Naive thymus-derived CD4-positive, alpha-beta T cell (primary cell): ENCODE measurements around the gene ARAP3. TPM values are rescaled to one million over a fixed set of nuclear protein-coding genes. Genes with fewer than 3 reads are reported as not detected.

ENCODE experiments used
- ATAC-seq: fragments of 150-1000 bp; cut with Tn5 transposase; 2 replicates; pipeline ENCODE4 v1.10.0; 2021; ENCODE audit warnings: mild to moderate bottlenecking, moderate library complexity
- CTCF ChIA-PET: fragments of 350-600 bp; sonication (Branson Sonifier 250); formaldehyde crosslinking; loops from one replicate; lab custom pipeline; 2021; ENCODE audit warnings: antibody characterized with exemption; lab: Charles Lee
- POLR2A ChIA-PET: fragments of 350-600 bp; sonication (Branson Sonifier 250); formaldehyde crosslinking; loops from one replicate; lab custom pipeline; 2021; ENCODE audit warnings: antibody characterized with exemption, inconsistent platforms; lab: Charles Lee
- DNase-seq, 9 donors: peaks; one replicate each; pipeline versions ENCODE4 v3.0.0 to v3.0.0-alpha.2; 2020 to 2022; ENCODE audit warnings: mixed read lengths in 1 of 9
- H3K27ac ChIP-seq: one replicate; pipeline ENCODE4 v1.7.0; 2013; ENCODE audit warnings: mild to moderate bottlenecking, low read depth, low read length, moderate library complexity
- H3K27me3 ChIP-seq, 2 donors: one replicate each; pipeline ENCODE4 v1.7.0; 2013; ENCODE audit warnings: low read length in 2 of 2, mild to moderate bottlenecking in 2 of 2, moderate library complexity in 2 of 2; ENCODE audit not compliant: control insufficient read depth in 2 of 2, insufficient read depth in 2 of 2
- H3K36me3 ChIP-seq, 3 experiments: 1 replicate in 2 of 3; 2 replicates in 1 of 3; pipeline ENCODE4 v1.7.0; 2013; ENCODE audit warnings: low read length in 3 of 3, mild to moderate bottlenecking in 3 of 3, moderate library complexity in 1 of 3; ENCODE audit not compliant: insufficient read depth in 3 of 3, control insufficient read depth in 2 of 3
- H3K4me1 ChIP-seq, 2 donors: one replicate each; pipeline ENCODE4 v1.7.0; 2013; ENCODE audit warnings: low read length in 2 of 2, mild to moderate bottlenecking in 2 of 2, moderate library complexity in 1 of 2; ENCODE audit not compliant: control insufficient read depth in 2 of 2, insufficient read depth in 2 of 2
- H3K4me3 ChIP-seq: 2 replicates; pipeline ENCODE4 v1.7.0; 2013; ENCODE audit warnings: mild to moderate bottlenecking, low read length
- H3K9me3 ChIP-seq, 3 experiments: 1 replicate in 2 of 3; 2 replicates in 1 of 3; pipeline ENCODE4 v1.7.0; 2013; ENCODE audit warnings: low read length in 3 of 3; ENCODE audit not compliant: control insufficient read depth in 2 of 3
- H3K27ac Mint-ChIP-seq, 9 donors: one replicate each; pipeline ENCODE4 v1.8.0; 2020 to 2022; ENCODE audit warnings: mixed read lengths in 9 of 9, mild to moderate bottlenecking in 8 of 9, moderate library complexity in 5 of 9, inconsistent platforms in 2 of 9
- H3K27me3 Mint-ChIP-seq, 5 donors: one replicate each; pipeline ENCODE4 v1.8.0; 2021 to 2022; ENCODE audit warnings: mixed read lengths in 5 of 5, mild to moderate bottlenecking in 1 of 5
- H3K36me3 Mint-ChIP-seq, 5 donors: one replicate each; pipeline ENCODE4 v1.8.0; 2020 to 2022; ENCODE audit warnings: mixed read lengths in 5 of 5, mild to moderate bottlenecking in 3 of 5, inconsistent platforms in 1 of 5
- H3K4me1 Mint-ChIP-seq, 7 donors: one replicate each; pipeline ENCODE4 v1.8.0; 2020 to 2022; ENCODE audit warnings: mixed read lengths in 7 of 7, mild to moderate bottlenecking in 3 of 7, inconsistent platforms in 1 of 7
- H3K4me3 Mint-ChIP-seq, 10 donors: one replicate each; pipeline ENCODE4 v1.8.0; 2020 to 2022; ENCODE audit warnings: mild to moderate bottlenecking in 10 of 10, mixed read lengths in 10 of 10, moderate library complexity in 6 of 10, inconsistent platforms in 2 of 10
- H3K9me3 Mint-ChIP-seq, 11 donors: one replicate each; pipeline ENCODE4 v1.8.0; 2020 to 2022; ENCODE audit warnings: mixed read lengths in 11 of 11, mild to moderate bottlenecking in 4 of 11, inconsistent platforms in 1 of 11, moderate library complexity in 1 of 11
- intact Hi-C, 2 donors: fragments of 100-400 bp; cut with micrococcal nuclease; formaldehyde crosslinking; loops; one replicate each; pipeline ENCODE4 v1.15.1; 2023
- polyA plus RNA-seq, 2 donors: library from polyadenylated mRNA; unstranded; fragments of 300-500 nt; fragmentation: Illumina TruSeq; gene quantifications; one replicate each; pipeline ENCODE4 v1.2.3, GENCODE V29; 2021
- total RNA-seq, 6 experiments: library from RNA in 5 of 6; stranded (reverse) in 5 of 6; gene quantifications; 1 replicate in 5 of 6; 2 replicates in 1 of 6; pipeline ENCODE4 v1.2.3 and lab custom pipeline; 2021 to 2026

Gene ARAP3
- total and polyA plus RNA-seq, 7 experiments from 2014 or later: 1.0 to 15.3 (median 9.8) TPM; not detected in 2

DNA sequence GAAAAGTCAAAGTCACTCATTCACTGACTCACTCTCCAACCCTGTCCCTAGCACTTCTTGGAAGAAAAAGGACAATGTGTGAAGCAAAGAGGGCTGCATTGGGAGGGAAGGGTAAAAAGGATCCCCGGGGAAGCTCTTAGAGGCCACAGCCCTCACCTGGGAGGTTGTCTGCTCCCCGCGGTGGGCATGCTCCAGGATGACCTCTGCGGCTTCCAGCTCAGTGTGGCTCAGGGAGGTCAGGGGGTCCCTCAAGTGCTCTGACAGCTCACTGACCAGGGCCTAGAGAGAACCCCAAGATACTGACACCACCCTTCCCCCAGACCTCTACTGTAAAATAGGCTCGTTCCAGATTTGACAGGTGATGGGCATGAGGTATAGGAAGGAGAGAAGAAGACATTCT is 34.8 kb downstream of the ARAP3 start:
- Histone ChIP-seq H3K4me1 (peaks cover 14 to 17% of the 10 kb centered on the region in 2 donors), H3K4me3 (no peak overlapping the region), H3K36me3 (peaks cover 0 to 47% (median 17%) of the 10 kb centered on the region in 3 experiments), H3K27ac (no peak overlapping the region), H3K27me3 (no peaks in the 10 kb centered on the region), H3K9me3 (no peaks in the 10 kb centered on the region)
- no peaks in the 10 kb centered on the region for H3K27me3 Mint-ChIP-seq
- peaks cover 0 to 2% (median 0%) of the 10 kb centered on the region in 11 donors for H3K9me3 Mint-ChIP-seq
- H3K36me3 Mint-ChIP-seq: peaks cover 0 to 12% (median 7%) of the 10 kb centered on the region in 5 donors
- H3K27ac Mint-ChIP-seq: peak overlapping the region in 2 of 9 donors; percentile 1 to 42
- CTCF ChIA-PET: interaction anchor here (1.6 kb wide), 1 partner anchor 10 kb away, joined by 5 read pairs; the partner anchor contains the start of genes HDAC3 and RELL2
- H3K4me1 Mint-ChIP-seq: peaks cover 21 to 40% (median 36%) of the 10 kb centered on the region in 7 donors
- no peak overlapping the region for H3K4me3 Mint-ChIP-seq
- no peak for DNase-seq
- intact Hi-C loops: no loop called here
- no peak for ATAC-seq
- POLR2A ChIA-PET: interaction anchor here (3.3 kb wide), 1 partner anchor 10 kb away, joined by 24 read pairs; the partner anchor contains the start of genes HDAC3 and RELL2

- no peak for DNase-seq
- CTCF ChIA-PET: interaction anchor here (0.6 to 0.7 kb wide), 2 partner anchors 9 to 13 kb away, joined by 3 to 4 read pairs; partner anchors contain the start of genes HDAC3 and RELL2
- Mint-ChIP-seq H3K27ac (peak overlapping the region in 4 of 9 donors; percentile 8 to 57 (median 40)), H3K27me3 (no peaks in the 10 kb centered on the region), H3K9me3 (peaks cover 0 to 2% (median 0%) of the 10 kb centered on the region in 11 donors), H3K4me3 (no peak overlapping the region), H3K36me3 (peaks cover 0 to 13% (median 9%) of the 10 kb centered on the region in 5 donors), H3K4me1 (peaks cover 15 to 47% (median 25%) of the 10 kb centered on the region in 7 donors)
- H3K36me3 ChIP-seq: peaks cover 0 to 57% (median 17%) of the 10 kb centered on the region in 3 experiments
- no peak overlapping the region for H3K4me3 ChIP-seq
- H3K4me1 ChIP-seq: peaks cover 7 to 9% of the 10 kb centered on the region in 2 donors
- intact Hi-C loops: no loop called here
- no peaks in the 10 kb centered on the region for H3K9me3 ChIP-seq
- H3K27me3 ChIP-seq: no peaks in the 10 kb centered on the region
- POLR2A ChIA-PET: interaction anchor here (3.3 kb wide), 1 partner anchor 9 kb away, joined by 24 read pairs; the partner anchor contains the start of genes HDAC3 and RELL2
- no peak overlapping the region for H3K27ac ChIP-seq
- ATAC-seq: no peak
These were observed 36.0 kb downstream of the ARAP3 start for GRCh38 chr5:141646026-141646425.

DNA sequence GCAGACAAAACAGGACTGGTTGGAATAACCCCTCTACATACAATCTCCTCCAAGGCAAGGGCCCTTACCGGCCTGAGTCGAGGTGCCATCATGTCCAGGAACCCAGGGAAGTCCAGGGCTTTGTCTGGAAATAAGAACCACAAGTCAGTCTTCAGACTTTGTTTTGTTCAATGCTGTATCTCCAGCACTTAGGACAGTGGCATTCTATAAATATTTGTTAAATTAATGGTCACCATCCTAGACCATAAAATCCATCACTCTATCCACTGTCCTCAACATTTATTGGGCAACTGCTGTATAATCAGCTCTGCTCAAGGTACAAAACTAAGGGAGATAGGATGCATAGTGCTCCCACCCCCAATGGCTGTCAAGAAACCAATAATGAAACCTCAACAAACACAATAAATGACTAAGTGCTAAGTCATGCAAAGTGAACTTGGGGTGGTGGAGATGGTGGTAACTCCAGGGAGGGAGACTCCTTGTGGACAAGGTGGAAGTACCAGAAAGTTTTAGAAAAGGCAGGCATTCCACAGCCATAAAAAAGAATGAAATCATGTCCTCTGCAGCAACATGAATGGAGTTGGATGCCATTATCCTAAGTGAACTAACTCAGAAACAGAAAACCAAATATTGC is 40.3 kb downstream of the ARAP3 start:
- peaks cover 0 to 67% (median 9%) of the 10 kb centered on the region in 3 experiments for H3K36me3 ChIP-seq
- DNase-seq (no peak), ATAC-seq (no peak)
- ChIA-PET POLR2A (interaction anchor here (0.9 to 1.3 kb wide), 2 partner anchors 11 kb away, joined by 3 to 4 read pairs; no protein-coding TSS in a partner anchor), CTCF (interaction anchor here (0.9 kb wide), 1 partner anchor 42 kb away, joined by 4 read pairs; no protein-coding TSS in a partner anchor)
- intact Hi-C loops: no loop called here
- H3K4me1 Mint-ChIP-seq: peaks cover 8 to 36% (median 11%) of the 10 kb centered on the region in 7 donors
- H3K27me3 ChIP-seq: no peaks in the 10 kb centered on the region
- H3K4me3 Mint-ChIP-seq: no peak overlapping the region
- no peak overlapping the region for H3K27ac ChIP-seq
- no peaks in the 10 kb centered on the region for H3K9me3 ChIP-seq
- H3K27me3 Mint-ChIP-seq: no peaks in the 10 kb centered on the region
- peak overlapping the region in 7 of 9 donors; percentile 2 to 79 (median 39) for H3K27ac Mint-ChIP-seq
- H3K4me3 ChIP-seq: no peak overlapping the region
- H3K9me3 Mint-ChIP-seq: no peaks in the 10 kb centered on the region
- peaks cover 0 to 12% (median 8%) of the 10 kb centered on the region in 5 donors for H3K36me3 Mint-ChIP-seq
- peaks cover 5 to 8% of the 10 kb centered on the region in 2 donors for H3K4me1 ChIP-seq

- Mint-ChIP-seq H3K4me3 (peak overlapping the region in 1 of 10 donors; percentile 26), H3K27ac (peak overlapping the region in 3 of 9 donors; percentile 10 to 68 (median 28)), H3K36me3 (peaks cover 0 to 12% (median 5%) of the 10 kb centered on the region in 5 donors), H3K9me3 (no peaks in the 10 kb centered on the region), H3K4me1 (peaks cover 12 to 38% (median 17%) of the 10 kb centered on the region in 7 donors), H3K27me3 (no peaks in the 10 kb centered on the region)
- Histone ChIP-seq H3K27ac (no peak overlapping the region), H3K4me3 (no peak overlapping the region), H3K27me3 (no peaks in the 10 kb centered on the region), H3K9me3 (no peaks in the 10 kb centered on the region), H3K36me3 (peaks cover 0 to 61% (median 5%) of the 10 kb centered on the region in 3 experiments), H3K4me1 (peaks cover 9 to 14% of the 10 kb centered on the region in 2 donors)
- DNase-seq: no peak
- intact Hi-C loops: no loop called here
- ChIA-PET POLR2A (interaction anchor here (0.9 kb wide), 1 partner anchor 10 kb away, joined by 4 read pairs; the partner anchor contains the start of gene FCHSD1), CTCF (no interaction called here)
- ATAC-seq: no peak
These were observed 41.3 kb downstream of the ARAP3 start for GRCh38 chr5:141640698-141641097.

DNA sequence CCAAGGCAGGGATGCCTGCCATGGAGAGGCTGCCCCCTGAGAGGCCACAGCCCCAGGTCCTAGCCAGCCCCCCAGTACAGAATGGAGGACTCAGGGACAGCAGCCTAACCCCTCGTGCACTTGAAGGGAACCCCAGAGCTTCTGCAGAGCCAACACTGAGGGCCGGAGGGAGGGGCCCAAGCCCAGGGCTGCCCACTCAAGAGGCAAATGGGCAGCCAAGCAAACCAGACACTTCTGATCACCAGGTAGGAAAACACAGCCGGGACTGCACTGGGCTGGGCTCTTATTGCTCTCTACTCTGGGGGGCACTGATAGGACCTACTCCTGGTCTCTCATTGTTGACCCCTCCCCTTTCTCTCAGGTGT is 42.0 kb downstream of the ARAP3 start:
- intact Hi-C loops: no loop called here
- no peaks in the 10 kb centered on the region for H3K27me3 ChIP-seq
- ChIA-PET CTCF (no interaction called here), POLR2A (interaction anchor here (1.4 to 4.1 kb wide), 2 partner anchors 11 to 33 kb away, joined by 3 to 36 read pairs; partner anchors contain the start of gene FCHSD1)
- no peaks in the 10 kb centered on the region for H3K27me3 Mint-ChIP-seq
- H3K4me3 Mint-ChIP-seq: no peak overlapping the region
- no peaks in the 10 kb centered on the region for H3K9me3 ChIP-seq
- ATAC-seq: no peak
- H3K4me1 ChIP-seq: peaks cover 14 to 21% of the 10 kb centered on the region in 2 donors
- H3K36me3 Mint-ChIP-seq: peaks cover 0 to 12% (median 5%) of the 10 kb centered on the region in 5 donors
- no peak overlapping the region for H3K4me3 ChIP-seq
- no peak overlapping the region for H3K27ac ChIP-seq
- peak overlapping the region in 1 of 9 donors; percentile 28 for H3K27ac Mint-ChIP-seq
- peaks cover 0 to 54% (median under 1%) of the 10 kb centered on the region in 3 experiments for H3K36me3 ChIP-seq
- DNase-seq: no peak
- H3K4me1 Mint-ChIP-seq: peaks cover 18 to 43% (median 23%) of the 10 kb centered on the region in 7 donors
- H3K9me3 Mint-ChIP-seq: no peaks in the 10 kb centered on the region

DNA sequence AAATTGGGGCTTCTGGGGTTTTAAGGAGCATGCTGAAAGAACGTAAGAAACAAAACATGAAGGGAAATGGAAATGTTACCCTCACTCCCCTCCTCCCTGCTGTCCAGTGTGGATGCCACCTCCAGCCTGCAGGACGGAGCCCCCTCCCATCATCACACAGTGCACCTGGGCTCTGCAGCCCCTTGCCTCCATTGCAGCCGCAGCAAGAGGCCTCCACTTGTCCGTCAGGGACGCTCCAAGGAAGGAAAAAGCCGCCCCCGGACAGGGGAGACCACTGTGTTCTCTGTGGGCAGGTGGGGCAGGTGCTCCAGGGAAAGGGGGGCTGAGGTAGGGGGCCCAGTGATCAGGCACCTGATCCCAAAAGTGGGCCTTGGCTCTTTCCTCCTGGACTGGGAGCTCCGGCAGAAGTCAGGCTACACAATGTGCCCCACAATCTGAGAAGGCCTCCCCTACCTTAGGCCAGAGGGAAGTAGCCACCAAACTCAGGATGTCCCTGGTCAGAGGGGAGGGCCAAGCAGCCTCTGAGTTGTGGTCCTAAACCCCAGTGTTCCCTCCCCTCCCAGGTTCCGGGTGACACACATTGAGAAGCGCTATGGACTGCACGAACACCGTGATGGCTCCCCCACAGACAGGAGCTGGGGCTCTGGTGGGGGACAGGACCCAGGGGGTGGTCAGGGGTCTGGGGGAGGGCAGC is 42.5 kb downstream of the ARAP3 start:
- intact Hi-C loops: loop anchor here (5.0 to 10.0 kb wide), 5 partner anchors 127 to 1365 kb away; partner anchors contain the start of genes APBB3 (in 1 of the 2), ARHGAP26 (in 1 of the 2), EIF4EBP3 (in 1 of the 2) and SLC35A4 (in 1 of the 2)
- ChIA-PET CTCF (interaction anchor here (4.3 kb wide), 1 partner anchor 47 kb away, joined by 31 read pairs; no protein-coding TSS in a partner anchor), POLR2A (interaction anchor here (1.4 to 4.1 kb wide), 3 partner anchors 12 to 284 kb away, joined by 3 to 36 read pairs (median 6); partner anchors contain the start of genes DELE1 and FCHSD1)
- no peak for ATAC-seq
- peaks cover 24 to 45% (median 28%) of the 10 kb centered on the region in 7 donors for H3K4me1 Mint-ChIP-seq
- Histone ChIP-seq H3K36me3 (peaks cover 0 to 49% (median 0%) of the 10 kb centered on the region in 3 experiments), H3K4me1 (peaks cover 20 to 24% of the 10 kb centered on the region in 2 donors), H3K4me3 (no peak overlapping the region), H3K27ac (no peak overlapping the region), H3K9me3 (no peaks in the 10 kb centered on the region), H3K27me3 (no peaks in the 10 kb centered on the region)
- no peaks in the 10 kb centered on the region for H3K9me3 Mint-ChIP-seq
- peak overlapping the region in 4 of 9 donors; percentile 20 to 93 (median 88) for H3K27ac Mint-ChIP-seq
- H3K4me3 Mint-ChIP-seq: peak overlapping the region in 1 of 10 donors; percentile 90
- H3K27me3 Mint-ChIP-seq: no peaks in the 10 kb centered on the region
- no peak for DNase-seq
- H3K36me3 Mint-ChIP-seq: peaks cover 0 to 12% (median 4%) of the 10 kb centered on the region in 5 donors
